RPMI8226 (cell line): ENCODE data around the gene BTAF1.

ENCODE experiments used
- DNase-seq: peaks from one replicate; pipeline ENCODE4 v3.0.0-alpha.2; 2015

BTAF1 gene

GRCh38 chr10:91923371-91924211 is at the start of gene BTAF1:
Gene BTAF1 (plus strand): TSS chr10:91923770. CDS start chr10:91924077, 307 bp downstream.
- DNase-seq: peak; percentile 93

DNA sequence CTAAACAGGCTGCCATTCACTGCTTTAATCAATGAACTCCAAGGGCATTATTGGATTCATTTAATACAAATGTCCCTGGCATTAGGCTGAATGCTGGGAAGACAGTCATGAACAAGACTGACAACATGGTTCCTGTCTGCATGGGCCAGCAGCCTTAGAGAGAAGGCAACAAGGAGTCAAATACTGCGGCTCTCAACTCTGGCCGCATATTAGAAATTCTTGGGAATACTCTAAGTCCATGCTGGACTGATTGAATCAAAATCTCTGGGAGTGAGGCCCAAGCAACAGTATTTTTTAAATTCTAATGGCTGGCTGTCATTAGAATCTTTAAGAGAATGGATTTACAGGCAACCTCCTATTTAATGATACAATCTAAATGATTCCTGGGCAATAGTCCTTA is 48.4 kb upstream of the BTAF1 start:
- no peak for DNase-seq

DNA sequence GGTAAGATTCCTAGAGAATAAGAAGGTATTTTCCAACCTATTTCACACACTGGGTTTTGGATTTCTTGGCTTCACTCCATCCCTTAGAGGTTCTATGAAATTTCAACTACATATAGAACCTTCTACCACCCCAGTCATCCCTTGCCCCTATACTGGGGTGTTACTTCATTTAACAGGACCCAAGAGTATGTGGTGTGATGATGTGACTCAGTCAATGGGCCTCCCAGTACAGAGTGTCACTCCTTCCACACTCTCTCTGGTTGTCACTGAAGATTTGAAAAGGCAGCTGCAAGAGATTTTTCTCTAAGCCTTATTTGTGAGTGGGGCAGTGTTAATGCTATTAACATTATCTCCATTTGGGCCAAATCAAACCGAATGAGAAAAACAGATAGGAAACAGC is 47.8 kb upstream of the BTAF1 start:
- DNase-seq: no peak

- no peak for DNase-seq
Observed at GRCh38 chr10:91879515-91880170, 43.9 kb upstream of the BTAF1 start.

- DNase-seq: no peak
Observed at GRCh38 chr10:91880310-91880709, 43.3 kb upstream of the BTAF1 start.

DNA sequence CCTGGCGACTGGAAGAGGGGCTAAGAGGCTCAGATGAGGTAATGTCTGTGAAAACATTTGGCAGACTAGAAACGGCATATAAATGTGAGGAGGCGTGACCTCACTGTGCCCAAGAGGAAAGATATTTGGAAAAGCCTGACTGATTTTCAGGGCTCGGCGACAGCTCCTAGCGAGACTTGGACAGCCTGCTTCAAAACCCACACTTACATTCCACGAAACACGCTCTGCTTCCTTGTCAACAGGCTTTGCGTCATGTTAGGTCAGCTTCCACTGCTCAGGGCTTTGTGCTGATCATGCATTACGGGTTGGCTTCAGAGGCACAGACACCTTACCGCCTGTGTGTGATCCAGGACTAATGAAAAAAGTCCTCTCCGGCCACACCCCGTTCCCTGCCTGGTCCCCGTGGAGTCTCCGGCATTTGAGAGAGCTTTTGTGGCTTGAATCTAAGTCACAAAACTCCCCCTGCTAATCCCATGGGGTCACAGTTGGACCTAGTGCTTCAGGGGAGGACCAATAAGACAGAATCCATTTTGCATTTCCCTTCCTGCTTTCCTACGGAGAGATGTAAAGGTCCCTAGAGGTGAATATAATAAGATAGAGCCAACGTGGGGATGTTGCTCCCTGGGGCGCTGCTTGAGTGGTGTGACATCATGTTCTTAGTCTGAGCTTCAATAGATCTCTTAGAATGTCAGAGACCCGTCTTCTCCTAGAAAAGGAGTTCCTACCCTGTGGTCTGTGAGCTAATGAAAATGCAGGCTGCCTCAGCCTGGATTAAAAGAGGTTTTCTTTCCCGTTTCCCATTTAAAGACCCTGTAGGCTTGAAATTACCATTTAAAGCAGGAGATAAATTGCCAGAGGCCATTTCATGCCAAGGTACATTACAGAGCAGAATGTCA is 39.8 kb upstream of the BTAF1 start:
- peak; percentile 4 for DNase-seq

- DNase-seq: no peak
Observed at GRCh38 chr10:91884536-91884935, 39.0 kb upstream of the BTAF1 start.

- no peak for DNase-seq
Observed at GRCh38 chr10:91885362-91886079, 38.0 kb upstream of the BTAF1 start.

DNA sequence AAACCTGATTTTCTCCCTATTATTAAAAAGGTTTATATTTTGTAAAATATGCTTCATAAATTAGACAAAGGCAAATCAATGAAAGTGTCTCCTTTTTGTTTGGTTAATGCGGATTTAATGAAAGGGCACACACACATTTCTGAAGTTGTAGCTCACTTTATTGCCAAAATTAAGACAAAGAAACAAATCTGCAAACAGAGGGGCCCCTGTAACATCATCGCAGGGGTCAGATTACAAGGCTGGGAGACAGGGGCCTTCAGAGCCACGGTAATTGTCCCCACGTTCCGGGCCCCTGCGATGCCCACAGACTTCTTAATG is 36.7 kb upstream of the BTAF1 start:
- DNase-seq: no peak

- peak; percentile 14 for DNase-seq
Observed at GRCh38 chr10:91887272-91888076, 36.1 kb upstream of the BTAF1 start.

- no peak for DNase-seq
Observed at GRCh38 chr10:91891125-91892001, 32.2 kb upstream of the BTAF1 start.

DNA sequence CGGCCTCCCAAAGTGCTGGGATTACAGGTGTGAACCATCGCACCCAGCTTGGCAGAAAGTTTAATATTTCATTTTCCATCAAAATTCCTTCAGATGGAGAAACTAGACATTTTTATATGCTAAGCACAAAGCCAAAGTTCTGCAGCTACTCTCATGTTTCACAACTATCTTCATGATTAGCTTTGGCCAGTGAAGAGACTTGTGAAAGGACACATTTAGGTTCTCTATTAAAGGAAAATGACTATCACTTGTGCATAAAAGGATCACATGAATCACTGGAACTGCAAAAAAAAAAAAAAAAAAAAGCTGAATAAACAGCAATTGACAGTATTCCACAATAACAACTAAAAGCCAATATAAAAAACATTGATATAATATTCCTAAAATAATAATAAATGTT is 30.5 kb upstream of the BTAF1 start:
- DNase-seq: no peak

DNA sequence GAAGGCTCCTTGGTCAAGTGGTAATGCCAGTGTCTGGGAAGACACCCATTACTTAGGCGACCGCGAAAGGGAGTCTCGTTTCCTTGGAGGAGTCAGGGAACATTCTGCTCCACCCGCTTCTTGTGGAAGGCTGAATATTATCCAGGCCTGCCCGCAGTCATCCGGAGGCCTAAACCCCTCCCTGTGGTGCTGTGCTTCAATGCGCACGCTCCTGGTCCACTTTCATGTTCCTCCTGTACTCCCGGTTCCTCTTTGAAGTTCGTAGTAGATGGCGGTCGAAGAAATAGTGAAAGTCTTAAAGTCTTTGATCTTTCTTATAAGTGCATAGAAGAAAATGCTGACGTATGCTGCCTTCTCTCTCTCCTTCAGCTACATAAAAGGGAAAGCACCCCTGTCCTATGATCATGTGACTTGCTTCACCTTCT is 29.3 kb upstream of the BTAF1 start:
- DNase-seq: peak; percentile 12

DNA sequence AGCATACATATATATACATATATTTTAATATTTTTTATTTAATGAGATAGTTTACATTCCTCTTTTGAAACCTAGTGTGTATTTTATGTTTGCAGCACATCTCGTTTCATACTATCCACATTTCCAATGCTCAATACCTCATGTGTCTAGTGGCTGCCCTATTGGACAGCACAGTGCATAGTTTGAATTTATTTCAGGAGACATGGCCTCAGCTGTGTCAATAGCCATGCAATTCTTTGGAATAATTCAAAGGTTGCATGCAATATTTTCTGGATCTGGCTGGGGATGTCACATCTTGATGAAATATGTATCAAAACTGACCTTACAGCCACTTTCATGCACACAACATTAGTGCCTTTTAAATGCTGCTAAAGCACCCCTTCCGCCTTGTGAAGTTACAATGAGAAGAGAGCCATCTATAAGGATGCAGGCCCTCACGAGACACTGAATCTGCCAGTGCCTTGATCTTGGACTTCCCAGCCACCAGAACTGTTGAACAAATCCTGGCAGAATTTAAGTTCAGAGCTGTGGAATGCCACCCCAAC is 27.3 kb upstream of the BTAF1 start:
- no peak for DNase-seq

GRCh38 chr10:91897421-91897820 is 26.1 kb upstream of the BTAF1 start:
- no peak for DNase-seq

DNA sequence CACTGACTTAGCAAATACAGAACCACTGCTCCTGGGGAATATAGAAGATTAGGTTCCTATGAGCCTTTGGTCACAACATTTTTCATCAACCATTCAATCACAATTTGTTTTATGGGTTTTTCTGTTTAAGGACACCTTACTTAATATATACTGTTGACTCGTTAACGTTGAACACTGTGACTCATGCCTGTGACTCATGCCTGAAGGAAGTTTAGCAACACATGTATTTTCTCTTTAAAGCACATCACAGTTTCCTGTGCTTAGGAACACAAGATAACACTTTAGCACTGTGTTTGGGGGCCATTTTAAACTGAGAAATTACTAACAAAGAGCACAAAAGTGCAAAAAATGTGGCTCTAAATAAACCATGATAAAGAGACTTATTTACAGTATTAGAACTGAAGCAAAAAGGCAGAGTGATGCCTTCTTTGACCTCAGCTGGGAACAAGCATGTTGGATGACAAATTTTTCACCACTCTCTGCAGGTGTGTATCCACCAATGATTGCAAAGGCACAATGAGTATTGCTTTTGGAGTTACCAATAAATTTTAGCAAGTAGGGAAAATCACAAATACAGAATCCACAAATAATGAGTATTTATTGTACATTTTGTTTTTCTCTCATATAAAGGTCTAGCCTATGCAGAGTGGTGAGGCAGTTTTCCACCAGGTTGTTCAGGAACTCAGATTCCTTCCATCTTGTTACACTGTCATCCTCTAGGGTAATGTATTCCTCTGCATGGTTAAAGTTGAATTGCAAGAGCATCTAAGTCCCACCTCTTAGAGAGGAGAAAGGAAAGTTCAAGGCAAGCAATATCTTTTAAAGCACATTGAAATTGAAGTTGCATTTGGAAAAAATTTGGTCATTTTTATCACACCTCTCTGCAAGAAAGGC is 21.5 kb upstream of the BTAF1 start:
- peak; percentile 5 for DNase-seq

DNA sequence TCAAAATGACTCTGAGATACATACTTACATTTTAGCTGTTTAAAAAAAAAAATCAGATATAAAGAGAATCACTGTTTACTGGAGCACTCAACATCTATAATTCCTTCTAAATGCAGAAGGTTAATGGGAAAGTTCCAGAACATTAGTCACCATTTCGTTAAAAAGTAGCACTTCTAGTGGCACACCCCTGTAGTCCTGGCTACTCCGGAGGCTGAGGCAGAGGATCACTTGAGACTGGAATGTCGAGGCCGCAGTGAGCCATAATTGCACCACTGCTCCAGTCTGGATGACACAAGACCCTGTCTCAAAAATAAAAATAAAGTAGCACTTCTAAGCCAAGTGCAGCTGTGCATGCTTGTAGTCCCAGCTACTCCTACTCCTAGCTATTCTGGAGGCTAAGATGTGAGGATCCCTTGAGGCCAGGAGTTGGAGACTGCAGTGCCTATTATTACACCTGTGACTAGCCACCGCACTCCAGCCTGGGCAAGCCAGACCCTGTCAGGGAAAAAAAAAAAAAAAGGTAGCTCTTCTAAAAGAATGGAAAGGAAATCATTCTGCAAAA is 16.5 kb upstream of the BTAF1 start:
- DNase-seq: no peak

- DNase-seq: peak; percentile 14
Observed at GRCh38 chr10:91907914-91908336, 15.6 kb upstream of the BTAF1 start.
